GM21737 (cell line): ENCODE measurements around the gene ERP44.
"Not testable (repeated sequence)": the region's sequence is repeated elsewhere in the genome, so short reads cannot be mapped to it uniquely, and the experiment has no call there.

Source experiments
- ATAC-seq: cut with Tn5 transposase; IDR thresholded peaks from one replicate; pipeline ENCODE4 v1.9.1; 2021; ENCODE audit warnings: mild to moderate bottlenecking, moderate library complexity; ENCODE audit not compliant: unreplicated experiment

Gene ERP44

DNA sequence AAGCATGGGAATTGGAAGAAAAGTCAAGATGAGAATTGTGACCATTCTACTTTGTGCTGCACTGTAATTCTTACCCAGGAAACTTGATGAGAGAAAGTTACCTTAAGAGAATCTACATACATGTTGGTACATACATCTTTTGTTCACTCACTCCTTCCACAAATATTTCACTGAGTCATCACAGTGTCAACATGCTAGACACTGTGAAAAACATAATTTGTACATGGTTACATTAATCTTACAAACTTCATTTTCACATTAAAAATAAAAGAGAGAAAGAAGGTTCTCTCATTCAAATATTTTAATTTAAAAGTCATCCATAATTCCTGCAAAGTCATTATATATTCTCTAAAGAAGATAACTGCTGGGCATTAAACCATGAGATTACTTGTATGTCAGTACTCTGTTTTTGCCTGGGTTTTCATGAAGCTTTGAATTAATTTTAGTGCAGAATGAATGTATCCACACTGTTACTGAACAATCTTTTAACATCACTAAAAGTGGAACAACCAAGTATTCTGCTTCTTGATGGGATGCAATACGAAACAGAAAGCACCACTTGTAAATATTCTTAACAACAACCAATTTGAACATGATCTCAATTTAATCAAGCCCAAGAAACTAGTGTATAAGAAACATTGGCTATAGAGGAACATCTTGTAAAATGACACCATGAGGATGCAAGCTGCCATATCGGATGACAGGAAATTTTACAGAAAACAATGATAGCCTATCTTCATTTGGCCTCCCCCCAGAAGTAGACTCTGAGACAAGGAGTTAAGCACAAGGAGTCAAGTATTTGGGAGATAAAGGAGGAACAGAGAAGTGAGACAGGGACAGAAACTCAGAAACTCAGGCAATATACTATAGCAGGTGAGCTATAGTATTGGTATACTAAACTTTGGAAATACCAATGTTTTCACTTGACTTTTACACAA lies 28.4 kb downstream of the ERP44 start:
- ATAC-seq = no peak

DNA sequence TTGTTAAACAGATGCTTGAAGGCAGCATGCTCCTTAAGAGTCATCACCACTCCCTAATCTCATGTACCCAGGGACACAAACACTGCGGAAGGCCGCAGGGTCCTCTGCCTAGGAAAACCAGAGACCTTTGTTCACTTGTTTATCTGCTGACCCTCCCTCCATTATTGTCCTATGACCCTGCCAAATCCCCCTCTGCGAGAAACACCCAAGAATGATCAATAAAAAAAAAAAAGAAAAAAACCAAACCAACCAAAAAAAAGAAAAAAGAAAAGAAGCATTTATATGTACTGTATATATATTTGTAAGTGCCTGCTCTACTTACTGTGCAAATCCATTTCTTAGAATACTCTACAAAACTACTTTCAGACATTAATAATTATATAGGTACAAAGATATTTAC lies 29.7 kb downstream of the ERP44 start:
- not testable (repeated sequence) for ATAC-seq

DNA sequence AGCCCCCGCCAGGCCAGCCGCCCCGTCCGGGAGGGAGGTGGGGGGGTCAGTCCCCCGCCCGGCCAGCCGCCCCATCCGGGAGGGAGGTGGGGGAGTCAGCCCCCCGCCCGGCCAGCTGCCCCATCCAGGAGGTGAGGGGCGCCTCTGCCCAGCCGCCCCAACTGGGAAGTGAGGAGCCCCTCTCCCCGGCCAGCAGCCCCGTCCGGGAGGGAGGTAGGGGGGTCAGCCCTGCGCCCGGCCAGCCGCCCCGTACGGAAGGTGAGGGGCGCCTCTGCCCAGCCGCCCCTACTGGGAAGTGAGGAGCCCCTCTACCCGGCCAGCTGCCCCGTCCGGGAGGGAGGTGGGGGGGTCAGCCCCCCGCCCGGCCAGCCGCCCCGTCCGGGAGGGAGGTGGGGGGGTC lies 30.8 kb downstream of the ERP44 start:
- not testable (repeated sequence) for ATAC-seq

DNA sequence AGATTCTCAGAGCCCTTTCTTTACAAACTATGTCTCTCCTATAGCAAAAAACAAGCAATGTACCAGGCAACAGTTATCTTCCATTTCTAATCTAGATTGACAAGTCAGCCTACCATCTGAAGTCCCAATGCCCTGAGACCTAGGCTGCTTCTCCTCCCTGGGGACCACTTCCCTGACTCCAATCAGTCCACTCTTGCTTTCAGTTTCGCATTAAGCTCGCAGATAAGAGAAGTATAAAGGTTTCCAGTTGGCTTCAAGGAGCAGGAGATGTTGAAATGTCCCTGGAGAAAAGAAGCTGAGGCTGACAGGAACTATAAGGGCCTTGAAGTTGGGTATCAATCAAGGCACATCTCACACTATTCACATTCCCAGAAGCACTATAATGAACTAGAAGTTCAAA lies 32.3 kb downstream of the ERP44 start:
- ATAC-seq = peak; percentile 83

DNA sequence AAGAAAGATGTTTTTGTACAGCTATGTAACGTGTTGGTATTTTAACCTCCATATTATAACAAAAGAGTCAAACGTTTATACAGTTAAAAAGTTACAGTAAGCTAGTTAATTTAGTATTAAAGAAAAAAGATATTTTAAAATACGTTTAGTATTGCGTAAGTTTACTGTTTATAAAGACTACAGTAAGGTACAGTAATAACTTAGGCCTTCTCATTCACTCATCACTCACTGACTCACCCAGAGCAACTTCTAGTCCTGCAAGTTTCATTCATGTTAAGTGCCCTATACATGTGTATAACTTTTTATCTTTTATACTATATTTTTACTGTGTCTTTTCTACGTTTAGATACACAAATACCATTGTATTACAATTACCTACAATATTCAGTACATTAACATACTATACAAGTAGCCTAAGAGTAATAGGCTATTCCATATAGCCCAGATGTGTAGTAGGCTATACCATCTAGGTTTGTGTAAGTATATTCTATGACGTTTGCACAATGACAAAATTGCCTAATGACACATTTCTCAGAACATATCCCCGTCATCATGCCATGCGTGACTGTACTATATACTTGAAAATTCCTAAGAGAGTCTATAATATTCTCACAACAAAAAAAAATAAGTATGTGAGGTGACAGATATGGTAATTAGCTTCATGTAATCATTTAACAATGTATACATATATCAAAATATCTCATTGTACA lies 33.8 kb downstream of the ERP44 start:
- no peak for ATAC-seq

DNA sequence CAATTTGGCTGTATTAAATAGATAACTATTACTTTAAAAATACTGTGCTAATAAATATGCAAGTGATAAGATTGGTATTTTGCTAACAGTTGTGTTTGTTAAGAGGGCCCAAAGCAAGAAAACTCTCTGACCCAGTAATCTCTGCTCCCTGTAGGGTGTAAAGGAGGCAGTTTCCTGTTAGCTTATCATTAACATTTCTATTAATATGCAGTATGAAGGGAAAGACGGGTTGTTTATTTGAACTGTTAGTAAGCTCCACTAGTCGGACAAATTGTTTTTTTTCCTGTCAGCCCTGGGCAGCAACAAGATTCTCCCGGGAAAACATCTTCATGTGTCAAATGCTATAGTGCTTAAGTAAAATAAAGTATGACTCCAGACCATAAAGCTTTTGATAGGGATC lies 35.6 kb downstream of the ERP44 start:
- ATAC-seq = no peak

DNA sequence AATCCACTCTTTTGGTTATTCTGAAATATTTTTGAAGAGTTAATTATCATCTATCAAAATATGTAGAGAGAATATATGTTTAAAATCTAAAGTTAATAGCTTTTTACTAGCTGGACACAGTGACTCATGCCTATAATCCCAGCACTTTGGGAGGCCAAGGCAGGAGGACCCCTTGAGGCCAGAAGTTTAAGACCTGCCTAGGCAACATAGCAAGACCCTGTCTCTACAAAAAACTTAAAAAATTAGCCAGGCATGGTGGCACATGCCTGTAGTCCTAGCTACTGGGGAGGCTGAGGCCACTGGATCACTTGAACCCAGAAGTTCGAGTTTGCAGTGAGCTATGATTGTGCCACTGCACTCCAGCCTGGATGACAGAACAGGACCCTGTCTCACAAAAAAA lies 36.1 kb downstream of the ERP44 start:
- not testable (repeated sequence) for ATAC-seq

DNA sequence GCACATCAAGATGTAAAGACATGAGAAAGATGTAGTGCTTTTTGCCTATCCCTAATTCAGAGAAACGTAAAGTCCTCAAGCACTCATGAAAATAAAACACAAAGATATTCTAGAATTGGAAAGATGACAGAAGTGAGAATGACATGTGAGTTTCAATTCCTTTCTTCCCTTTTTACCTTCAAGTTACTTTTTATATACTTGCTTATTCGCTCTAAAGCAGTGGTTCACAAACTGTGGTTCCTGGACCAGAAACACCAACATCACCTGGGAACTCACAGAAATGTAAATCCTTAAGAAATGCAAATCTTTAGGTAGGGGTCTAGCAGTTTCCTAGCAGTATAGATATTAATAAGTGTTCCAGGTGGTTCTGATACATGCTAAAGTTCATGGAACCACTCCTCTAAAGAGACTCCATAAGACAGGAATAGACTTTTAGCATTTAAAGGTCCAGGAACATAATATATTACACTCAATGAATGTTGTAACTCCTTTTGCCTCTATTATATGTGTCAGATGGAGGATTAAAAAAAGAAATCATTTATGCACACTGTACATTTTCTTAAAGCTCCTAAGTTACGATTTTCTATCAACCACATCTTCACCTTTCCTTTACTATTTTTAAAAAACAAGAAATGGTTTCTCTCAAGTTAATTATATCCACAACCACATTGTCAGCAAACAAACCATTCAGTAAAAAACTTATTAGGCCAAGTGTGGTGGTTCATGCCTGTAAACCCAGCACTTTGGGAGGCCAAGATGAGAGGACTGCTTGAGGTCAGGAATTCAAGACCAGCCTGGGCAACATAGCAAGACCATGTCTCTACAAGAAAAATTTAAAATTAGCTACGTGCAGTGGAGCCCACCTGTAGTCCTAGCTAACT lies 39.9 kb downstream of the ERP44 start:
- peak; percentile 79 for ATAC-seq

DNA sequence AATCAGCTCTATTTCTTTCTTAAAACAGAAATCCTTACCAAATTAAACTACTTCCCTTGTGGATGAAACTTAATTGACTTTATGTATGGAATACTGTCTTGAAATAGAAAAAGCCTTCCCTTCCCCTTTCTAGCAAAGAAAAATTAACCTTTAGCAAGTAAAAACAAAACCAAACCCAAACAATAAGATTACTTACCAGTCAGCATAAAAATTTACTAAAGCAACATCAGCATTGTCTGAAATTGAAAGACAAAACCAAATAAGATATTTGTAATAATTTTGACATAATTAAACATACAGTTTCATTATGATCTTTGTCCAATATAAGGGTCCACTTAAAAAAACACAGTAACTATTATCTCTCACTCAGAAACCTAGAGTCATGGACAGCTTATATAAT lies 41.2 kb downstream of the ERP44 start:
- ATAC-seq = no peak

DNA sequence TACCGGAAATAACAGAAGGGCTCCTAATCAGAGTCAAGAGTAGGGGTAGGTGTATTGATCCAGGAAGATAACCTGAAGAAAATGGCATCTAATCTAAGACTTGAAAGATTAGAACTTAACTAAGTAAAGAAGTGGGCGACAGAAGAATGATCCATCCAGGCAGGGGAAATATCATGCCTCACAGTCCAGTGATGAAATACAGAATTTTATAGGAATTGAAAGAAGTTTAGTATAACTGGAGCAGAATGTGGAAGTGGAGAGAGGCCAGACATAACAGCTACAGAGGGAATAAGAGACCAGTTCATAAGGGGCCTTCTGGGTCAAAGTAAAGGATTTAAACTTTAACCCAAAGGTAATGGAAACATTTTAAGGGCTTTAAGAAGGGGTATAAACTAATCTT lies 42.2 kb downstream of the ERP44 start:
- no peak for ATAC-seq

DNA sequence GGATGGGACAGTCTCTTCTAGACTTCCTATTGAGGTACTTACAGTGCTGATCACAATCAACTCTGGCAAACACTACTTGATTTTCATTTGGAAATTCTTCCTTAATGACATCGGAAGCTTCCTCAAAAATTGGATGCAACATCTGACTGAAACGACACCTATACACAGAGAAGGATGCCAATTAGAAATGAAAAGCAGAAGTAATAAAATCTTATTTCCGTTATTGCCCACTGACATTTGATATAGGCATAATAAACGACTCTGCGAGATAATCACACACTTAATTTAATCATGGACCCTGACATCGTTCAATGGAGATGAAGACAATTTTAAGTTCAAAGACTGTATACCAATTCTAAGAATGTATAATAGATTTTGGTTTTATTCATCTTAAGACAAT lies 46.4 kb downstream of the ERP44 start:
- no peak for ATAC-seq

DNA sequence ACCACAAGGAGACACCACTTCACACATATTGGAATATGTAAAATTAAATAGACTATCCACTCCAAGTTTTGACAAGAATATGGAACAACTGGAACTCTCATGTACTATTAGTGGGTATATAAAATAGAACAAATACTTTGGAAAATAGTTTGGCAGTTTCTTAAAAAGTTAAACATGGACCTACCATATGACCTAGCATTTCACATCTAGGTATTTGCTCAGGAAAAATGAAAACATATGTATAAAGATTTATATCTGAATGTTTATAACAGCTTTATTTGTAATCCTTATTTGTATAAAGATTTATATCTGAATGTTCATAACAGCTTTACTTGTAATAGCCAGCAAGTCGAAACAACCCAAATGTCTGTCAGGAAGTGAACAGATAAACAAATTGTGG lies 49.2 kb downstream of the ERP44 start:
- no peak for ATAC-seq

DNA sequence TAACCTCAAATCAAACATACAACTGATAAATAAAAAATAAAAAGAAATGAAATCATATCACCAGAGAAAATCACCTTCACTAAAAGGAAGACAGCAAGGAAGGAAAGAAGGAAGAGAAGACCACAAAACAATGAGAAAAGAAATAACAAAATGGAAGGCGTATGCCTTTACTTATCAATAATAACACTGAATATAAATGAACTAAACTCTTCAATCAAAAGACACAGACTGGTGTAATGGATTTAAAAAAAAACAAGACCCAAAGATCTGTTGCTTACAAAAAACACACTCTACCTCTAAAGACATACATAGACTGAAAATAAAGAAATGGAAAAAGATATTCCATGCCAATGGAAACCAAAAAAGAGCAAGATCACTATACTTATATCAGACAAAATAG lies 60.3 kb downstream of the ERP44 start:
- ATAC-seq = no peak

DNA sequence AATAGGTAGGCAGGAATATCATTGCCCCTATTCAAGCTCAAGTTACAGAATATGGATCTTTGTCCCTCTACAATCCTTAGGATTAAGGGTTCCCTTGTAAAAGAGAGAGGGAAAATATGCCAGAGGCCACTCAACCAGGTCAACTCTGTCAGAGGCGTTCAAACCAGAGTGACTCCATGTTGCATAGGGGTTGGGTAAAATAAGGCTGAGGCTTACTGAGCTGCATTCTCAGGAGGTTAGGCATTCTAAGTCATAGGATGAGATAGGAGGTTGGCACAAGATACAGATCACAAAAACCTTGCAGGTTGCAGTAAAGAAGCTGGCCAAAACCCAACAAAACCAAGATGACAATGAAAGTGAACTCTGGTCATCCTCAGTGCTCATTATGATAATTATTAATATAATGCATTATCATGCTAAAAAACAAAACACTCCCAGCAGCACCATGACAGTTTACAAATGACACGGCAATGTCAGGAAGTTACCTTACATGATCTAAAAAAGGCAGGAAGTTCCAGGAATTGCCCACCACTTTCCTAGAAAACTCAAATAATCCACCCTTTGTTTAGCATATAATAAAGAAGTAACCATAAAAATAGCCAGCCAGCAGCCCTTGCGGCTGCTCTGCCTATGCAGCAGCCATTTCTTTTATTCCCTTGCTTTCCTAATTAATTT lies 64.8 kb downstream of the ERP44 start:
- no peak for ATAC-seq

DNA sequence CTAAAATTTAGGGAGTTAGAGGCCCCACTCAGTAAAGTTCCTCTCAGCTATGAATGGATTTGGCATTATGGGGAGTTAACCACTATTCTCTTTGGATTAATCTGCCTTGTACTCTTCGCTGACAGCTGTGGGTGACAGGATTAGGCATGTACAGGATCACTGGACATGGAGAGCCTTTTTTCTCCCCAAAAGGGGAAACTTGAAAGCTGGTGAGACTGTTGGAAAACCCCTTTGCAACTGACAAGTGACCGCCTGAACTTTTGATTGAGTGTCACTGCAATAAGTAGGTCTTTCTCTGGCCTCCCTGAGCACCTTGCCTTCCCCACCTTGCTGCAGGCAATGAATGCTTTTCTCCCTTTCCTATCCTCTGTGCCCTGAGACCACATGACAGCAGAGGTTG lies 68.3 kb downstream of the ERP44 start:
- no peak for ATAC-seq

DNA sequence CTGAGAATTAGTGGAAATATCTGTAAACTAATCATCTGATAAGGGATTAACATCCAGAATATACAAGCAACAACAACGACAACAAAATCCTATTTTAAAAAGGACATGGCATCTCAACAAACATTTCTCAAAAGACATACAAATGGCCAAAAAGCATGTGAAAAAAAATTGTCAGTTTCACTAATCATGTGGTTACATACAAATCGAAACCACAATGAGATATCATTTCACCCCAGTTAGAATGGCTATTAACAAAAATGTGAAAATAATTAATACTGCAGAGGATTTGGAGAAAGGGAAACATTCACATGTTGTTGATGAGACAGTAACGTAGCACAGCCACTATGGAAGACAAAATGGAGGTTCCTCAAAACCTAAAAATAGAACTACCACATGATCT lies 69.5 kb downstream of the ERP44 start:
- ATAC-seq = no peak

DNA sequence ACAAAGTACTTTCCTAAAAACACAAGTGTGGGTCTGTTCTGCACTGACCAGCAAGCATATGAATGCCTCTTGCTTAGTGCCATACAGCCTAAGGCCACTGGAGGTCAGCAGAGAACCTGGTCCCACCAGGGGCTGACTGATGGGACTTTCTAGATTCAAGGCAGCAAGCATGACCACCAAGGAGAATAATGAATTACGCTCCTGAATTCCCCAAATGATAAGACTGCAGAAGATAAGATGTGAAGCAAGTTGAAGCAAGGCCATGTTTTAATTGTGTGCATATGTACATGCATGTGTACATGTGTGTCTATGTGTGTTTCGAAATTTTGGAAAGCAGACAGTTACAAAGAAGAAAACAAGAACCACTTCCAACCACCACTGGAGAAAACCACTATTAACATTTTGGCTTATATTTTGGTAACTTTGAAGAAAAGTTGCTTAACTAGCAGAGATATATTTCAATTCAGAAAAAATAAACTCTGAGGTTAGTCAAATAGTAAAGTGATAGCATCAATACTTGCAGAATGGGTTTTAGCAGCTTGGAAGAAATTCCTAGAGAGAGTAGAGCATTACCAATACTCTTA lies 70.5 kb downstream of the ERP44 start:
- ATAC-seq = peak; percentile 92

DNA sequence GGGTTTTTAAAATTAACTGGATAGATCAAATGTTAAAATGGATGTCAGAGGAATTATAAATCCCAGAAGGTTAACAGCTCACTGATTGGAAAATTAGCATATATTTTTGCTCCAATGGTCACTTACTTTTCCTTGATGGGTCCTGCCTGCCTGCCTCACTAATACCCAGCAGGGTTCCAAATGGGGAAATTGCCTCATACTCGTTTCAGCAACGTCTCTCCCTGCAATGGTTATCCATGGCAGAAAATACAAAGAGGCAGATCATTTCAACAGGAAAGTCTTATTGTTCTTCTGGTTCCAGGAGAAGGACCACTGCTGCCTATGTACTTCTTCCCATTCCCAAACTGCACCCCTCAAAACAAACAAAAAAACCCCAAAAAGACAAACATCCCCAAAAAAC lies 71.3 kb downstream of the ERP44 start:
- no peak for ATAC-seq

DNA sequence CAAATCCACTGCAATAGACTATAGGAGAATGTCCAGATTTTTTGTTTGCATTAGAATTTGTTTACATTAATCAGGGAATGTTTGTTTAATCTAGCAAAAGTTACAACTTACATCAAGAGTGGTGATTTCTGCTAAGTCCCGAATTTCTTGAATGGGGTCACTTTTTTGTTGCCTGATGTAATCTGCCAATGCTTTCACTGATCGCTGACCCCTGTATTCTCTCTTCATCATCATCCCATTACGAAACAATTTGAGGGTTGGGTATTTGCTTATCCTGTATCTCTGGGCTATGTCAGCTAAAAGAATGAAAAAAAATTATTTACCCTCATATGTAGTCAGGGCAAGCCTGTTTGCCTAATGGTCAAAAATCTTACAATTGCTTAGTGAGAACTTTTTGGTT lies 76.9 kb downstream of the ERP44 start:
- ATAC-seq = no peak

DNA sequence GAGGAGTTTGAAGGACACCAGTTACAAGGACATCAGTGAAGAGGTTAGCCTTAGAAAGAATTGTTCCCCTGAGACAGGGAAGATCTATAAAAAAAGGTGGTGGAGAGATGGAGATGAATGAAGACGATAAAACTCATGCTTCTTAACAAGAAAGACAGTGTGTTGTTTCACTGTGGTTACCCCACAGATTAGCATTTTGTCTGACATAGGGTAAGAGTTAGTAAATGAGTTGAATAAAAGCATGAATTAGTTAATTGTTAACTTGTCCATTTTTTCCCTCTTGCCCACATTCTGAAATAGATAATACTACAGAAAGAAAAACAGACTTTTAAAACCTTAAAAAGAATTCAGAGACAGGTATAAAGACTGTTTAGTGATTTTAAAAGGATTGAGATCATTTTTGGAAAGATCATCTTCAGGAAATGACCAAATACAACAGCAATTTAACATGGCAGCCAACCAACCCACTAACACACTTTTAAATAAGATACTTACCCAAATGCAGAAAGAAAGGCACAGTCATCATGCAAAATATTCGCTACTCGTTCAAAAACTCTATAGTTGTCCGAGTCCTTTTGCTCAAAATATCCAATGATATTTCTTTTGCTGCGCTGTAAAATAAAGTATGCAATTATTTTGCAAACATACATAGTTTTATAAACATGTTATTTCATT lies 78.5 kb downstream of the ERP44 start:
- ATAC-seq = no peak
